Peyer's patch (tissue), 4 donors: Measurements from ENCODE around the gene GRID2. TPM values are rescaled to one million over a fixed set of nuclear protein-coding genes. Genes with fewer than 3 reads are reported as not detected.

Experiments used
- DNase-seq, 3 donors: peaks; one replicate each; pipeline ENCODE4 v3.0.0-alpha.2; 2017 to 2019
- H3K27ac ChIP-seq, 4 donors: fragments of 200-600 bp; sonication (generic); one replicate each; pipeline ENCODE4 v1.5.1; 2016 to 2019
- H3K27me3 ChIP-seq, 2 donors: fragments of 200-600 bp; sonication (generic); one replicate each; pipeline ENCODE4 v1.5.1; 2019
- H3K36me3 ChIP-seq, 3 donors: fragments of 200-600 bp; sonication (generic); one replicate each; pipeline ENCODE4 v1.5.1; 2016 to 2019
- H3K4me1 ChIP-seq, 4 donors: fragments of 200-600 bp; sonication (generic); one replicate each; pipeline ENCODE4 v1.5.1; 2016 to 2019
- H3K4me3 ChIP-seq, 4 donors: fragments of 200-600 bp; sonication (generic); 1 replicate in 3 of 4; 2 replicates in 1 of 4; pipeline ENCODE4 v1.5.1; 2016 to 2019; ENCODE audit warnings: mild to moderate bottlenecking in 1 of 4
- H3K9me3 ChIP-seq, 4 donors: fragments of 200-600 bp; sonication (generic); one replicate each; pipeline ENCODE4 v1.5.1; 2016 to 2019; ENCODE audit warnings: mild to moderate bottlenecking in 1 of 4
- CTCF ChIP-seq, 6 experiments: fragments of 450-650 bp in 4 of 6; fragments of 200-600 bp in 2 of 6; sonication (generic) in 1 of 6; IDR thresholded peaks; one replicate each; pipeline ENCODE4 v1.5.1; 2017 to 2019; ENCODE audit warnings: antibody characterized with exemption in 6 of 6, mild to moderate bottlenecking in 3 of 6, moderate library complexity in 1 of 6
- POLR2A ChIP-seq, 2 donors: fragments of 450-650 bp; IDR thresholded peaks; one replicate each; pipeline ENCODE4 v1.5.1; 2017; ENCODE audit warnings: antibody characterized with exemption in 2 of 2, mild to moderate bottlenecking in 2 of 2, moderate library complexity in 2 of 2
- total RNA-seq, 4 donors: library from RNA; depleted of rRNA; stranded (reverse); fragments of >200 nt; gene quantifications; one replicate each; pipeline ENCODE4 v1.1.0, GENCODE V29; 2016

GRID2 gene
- total RNA-seq, 4 donors from 2014 or later = 0.54 TPM; not detected in 3

DNA sequence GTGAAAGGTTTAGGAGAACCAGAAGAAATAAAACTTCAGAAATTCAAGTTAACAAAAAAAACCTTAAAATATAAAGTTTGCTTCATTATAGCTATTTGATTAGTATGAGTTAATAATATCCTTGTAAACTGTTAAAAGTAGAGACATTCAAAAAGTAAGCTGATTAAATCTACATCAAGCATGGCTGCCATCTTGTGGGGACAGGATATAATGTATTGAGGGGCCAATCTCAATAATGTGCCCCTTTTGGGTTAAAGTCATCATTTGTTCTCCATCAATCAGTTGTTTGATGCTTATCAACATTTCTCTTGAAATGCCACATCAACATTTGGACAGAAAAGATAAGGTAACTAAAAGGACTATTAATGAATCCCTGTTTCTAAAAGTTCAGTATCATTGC, 4.6 kb upstream of the GRID2 start:
- Histone ChIP-seq H3K9me3 (no peaks in the 10 kb centered on the region), H3K36me3 (no peaks in the 10 kb centered on the region), H3K4me3 (no peak overlapping the region), H3K27me3 (no peaks in the 10 kb centered on the region), H3K27ac (no peak overlapping the region), H3K4me1 (peaks cover 0 to 7% (median 0%) of the 10 kb centered on the region in 4 donors)
- no peak for DNase-seq
- TF ChIP-seq POLR2A (IDR thresholded peaks at IDR 0.05) = no peak
- TF ChIP-seq CTCF (IDR thresholded peaks at IDR 0.05) = peak in 3 of 6 experiments; percentile 11 to 16 (median 13)

DNA sequence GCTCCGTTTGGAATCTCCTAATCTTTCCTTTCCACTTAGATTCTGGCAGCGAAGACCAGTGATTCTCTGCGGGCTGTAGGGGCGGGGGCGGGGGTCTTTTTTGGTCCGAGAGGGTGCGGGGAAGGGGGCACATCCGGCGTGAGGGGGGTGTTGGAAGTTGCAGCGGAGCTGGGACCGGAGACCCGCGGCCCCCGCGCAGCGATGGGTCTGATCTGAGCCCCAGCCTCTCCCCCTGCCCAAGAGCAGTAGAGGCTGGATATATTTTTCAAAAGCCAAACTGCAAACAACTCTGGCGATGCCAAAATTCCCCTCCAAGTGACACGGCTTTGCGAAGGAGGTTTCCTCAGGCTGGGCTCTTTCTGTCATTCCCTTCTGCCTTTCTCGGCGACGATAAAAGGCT, 355 bp downstream of the GRID2 start:
- TF ChIP-seq CTCF (IDR thresholded peaks at IDR 0.05) (no peak), POLR2A (IDR thresholded peaks at IDR 0.05) (no peak)
- no peaks in the 10 kb centered on the region for H3K9me3 ChIP-seq
- H3K27me3 ChIP-seq = peaks cover 0 to 10% of the 10 kb centered on the region in 2 donors

GRCh38 chr4:92304606-92305005, 840 bp downstream of the GRID2 start:
- H3K27me3 ChIP-seq = peaks cover 0 to 10% of the 10 kb centered on the region in 2 donors
- H3K4me3 ChIP-seq = peak overlapping the region in 1 of 4 donors; percentile 18
- no peaks in the 10 kb centered on the region for H3K36me3 ChIP-seq
- no peak for DNase-seq
- TF ChIP-seq POLR2A (IDR thresholded peaks at IDR 0.05) (no peak), CTCF (IDR thresholded peaks at IDR 0.05) (no peak)
- peaks cover 0 to 24% (median 0%) of the 10 kb centered on the region in 4 donors for H3K4me1 ChIP-seq
- no peaks in the 10 kb centered on the region for H3K9me3 ChIP-seq
- H3K27ac ChIP-seq = no peak overlapping the region

More for the DNA sequence above, 355 bp downstream of the GRID2 start:
- Histone ChIP-seq H3K27ac (no peak overlapping the region), H3K36me3 (no peaks in the 10 kb centered on the region), H3K4me1 (peaks cover 0 to 24% (median 0%) of the 10 kb centered on the region in 4 donors), H3K4me3 (peak overlapping the region in 1 of 4 donors; percentile 18)
- no peak for DNase-seq

- TF ChIP-seq POLR2A (IDR thresholded peaks at IDR 0.05) = no peak
- TF ChIP-seq CTCF (IDR thresholded peaks at IDR 0.05) = no peak
- H3K4me1 ChIP-seq = peaks cover 0 to 24% (median 0%) of the 10 kb centered on the region in 4 donors
- no peaks in the 10 kb centered on the region for H3K36me3 ChIP-seq
- no peaks in the 10 kb centered on the region for H3K9me3 ChIP-seq
- H3K4me3 ChIP-seq = peak overlapping the region in 2 of 4 donors; percentile 21 to 35
- DNase-seq = peak in 1 of 3 donors; percentile 46
- H3K27me3 ChIP-seq = peaks cover 0 to 10% of the 10 kb centered on the region in 2 donors
- no peak overlapping the region for H3K27ac ChIP-seq
Measured at GRCh38 chr4:92305148-92305877, 1.5 kb downstream of the GRID2 start.

DNA sequence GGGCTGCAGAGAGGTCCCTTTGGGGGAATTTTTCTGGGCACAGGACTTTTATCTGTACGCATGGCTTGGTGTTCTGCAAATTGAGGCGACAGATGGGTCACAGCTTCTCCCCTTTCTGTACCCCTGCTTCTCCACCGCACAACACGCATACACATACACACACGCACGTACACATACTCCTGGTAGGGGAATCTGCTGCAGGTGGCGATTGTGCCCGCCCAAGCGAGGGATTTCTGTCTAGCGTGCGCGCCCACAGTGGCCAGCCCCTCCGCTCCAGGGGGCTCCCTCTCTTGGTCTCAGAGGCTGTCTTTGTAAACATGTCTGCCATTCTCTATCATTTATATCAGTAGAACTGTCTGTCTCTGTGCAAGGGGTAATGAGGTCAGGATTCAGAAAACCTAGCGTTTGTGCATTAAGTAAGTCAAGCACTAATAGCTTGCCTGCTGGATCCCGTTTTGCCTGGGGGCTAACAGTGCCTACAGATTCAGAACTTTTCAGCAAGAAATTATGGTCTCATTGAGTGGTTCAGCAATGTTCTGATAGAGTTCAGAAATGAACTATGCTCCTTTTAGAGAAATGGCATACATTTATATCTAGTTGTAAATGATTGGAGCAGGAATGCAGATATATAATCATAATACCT, 2.2 kb downstream of the GRID2 start:
- H3K9me3 ChIP-seq = no peaks in the 10 kb centered on the region
- DNase-seq = no peak
- peak overlapping the region in 2 of 4 donors; percentile 21 to 35 for H3K4me3 ChIP-seq
- peaks cover 0 to 10% of the 10 kb centered on the region in 2 donors for H3K27me3 ChIP-seq
- TF ChIP-seq CTCF (IDR thresholded peaks at IDR 0.05) = no peak
- no peak for TF ChIP-seq POLR2A (IDR thresholded peaks at IDR 0.05)
- H3K4me1 ChIP-seq = peaks cover 0 to 24% (median 0%) of the 10 kb centered on the region in 4 donors
- H3K36me3 ChIP-seq = no peaks in the 10 kb centered on the region
- no peak overlapping the region for H3K27ac ChIP-seq
